Calu3 (cell line): ENCODE measurements around the gene BDKRB2. TPM values are rescaled to one million over a fixed set of nuclear protein-coding genes. Genes with fewer than 3 reads are reported as not detected.
"Not testable (repeated sequence)": the region's sequence is repeated elsewhere in the genome, so short reads cannot be mapped to it uniquely, and the experiment has no call there.

ENCODE experiments used
- BruUV-seq: library from RNA; stranded (reverse); fragments of 400-500 nt; replicated peaks from 2 replicates; lab custom pipeline; 2021; lab: Mats Ljungman, UMichigan
- CTCF ChIA-PET: fragments of 300-600 bp; sonication (Branson Sonifier 250); formaldehyde crosslinking; loops from one replicate; lab custom pipeline; 2022; ENCODE audit warnings: antibody characterized with exemption; lab: Charles Lee
- DNase-seq: peaks from one replicate; pipeline ENCODE4 v3.0.0; 2022
- H3K27ac Mint-ChIP-seq: one replicate; pipeline ENCODE4 v1.8.0; 2022; ENCODE audit warnings: mixed read lengths; ENCODE audit not compliant: unreplicated experiment
- H3K27me3 Mint-ChIP-seq: one replicate; pipeline ENCODE4 v1.8.0; 2022; ENCODE audit warnings: mixed read lengths; ENCODE audit not compliant: unreplicated experiment
- H3K36me3 Mint-ChIP-seq: one replicate; pipeline ENCODE4 v1.8.0; 2022; ENCODE audit warnings: mild to moderate bottlenecking, moderate library complexity, mixed read lengths; ENCODE audit not compliant: insufficient read depth, unreplicated experiment
- H3K4me1 Mint-ChIP-seq: one replicate; pipeline ENCODE4 v1.8.0; 2022; ENCODE audit warnings: mild to moderate bottlenecking, low read depth, mixed read lengths; ENCODE audit not compliant: unreplicated experiment
- H3K4me3 Mint-ChIP-seq: one replicate; pipeline ENCODE4 v1.8.0; 2022; ENCODE audit warnings: mild to moderate bottlenecking, low read depth, moderate library complexity, mixed read lengths; ENCODE audit not compliant: unreplicated experiment
- H3K9me3 Mint-ChIP-seq: one replicate; pipeline ENCODE4 v1.8.0; 2022; ENCODE audit warnings: low read depth, mixed read lengths; ENCODE audit not compliant: unreplicated experiment
- intact Hi-C: fragments of 100-400 bp; cut with micrococcal nuclease; formaldehyde crosslinking; loops from one replicate; pipeline ENCODE4 v1.10.0; 2022; ENCODE audit not compliant: unreplicated experiment
- total RNA-seq: library from RNA; stranded (reverse); gene quantifications from 2 replicates; pipeline ENCODE4 v1.2.3, GENCODE V29; 2022
- TF ChIP-seq, protein P1 (sequence below): fragments of 200-600 bp; IDR thresholded peaks from one replicate; pipeline ENCODE4 v1.8.0; 2022; ENCODE audit warnings: antibody characterized with exemption; ENCODE audit not compliant: unreplicated experiment

The BDKRB2 gene
- total RNA-seq, 1 experiment from 2014 or later = 0.28 TPM

GRCh38 chr14:96242126-96242525 is 37.5 kb downstream of the BDKRB2 start:
- TF ChIP-seq, protein P1, sequence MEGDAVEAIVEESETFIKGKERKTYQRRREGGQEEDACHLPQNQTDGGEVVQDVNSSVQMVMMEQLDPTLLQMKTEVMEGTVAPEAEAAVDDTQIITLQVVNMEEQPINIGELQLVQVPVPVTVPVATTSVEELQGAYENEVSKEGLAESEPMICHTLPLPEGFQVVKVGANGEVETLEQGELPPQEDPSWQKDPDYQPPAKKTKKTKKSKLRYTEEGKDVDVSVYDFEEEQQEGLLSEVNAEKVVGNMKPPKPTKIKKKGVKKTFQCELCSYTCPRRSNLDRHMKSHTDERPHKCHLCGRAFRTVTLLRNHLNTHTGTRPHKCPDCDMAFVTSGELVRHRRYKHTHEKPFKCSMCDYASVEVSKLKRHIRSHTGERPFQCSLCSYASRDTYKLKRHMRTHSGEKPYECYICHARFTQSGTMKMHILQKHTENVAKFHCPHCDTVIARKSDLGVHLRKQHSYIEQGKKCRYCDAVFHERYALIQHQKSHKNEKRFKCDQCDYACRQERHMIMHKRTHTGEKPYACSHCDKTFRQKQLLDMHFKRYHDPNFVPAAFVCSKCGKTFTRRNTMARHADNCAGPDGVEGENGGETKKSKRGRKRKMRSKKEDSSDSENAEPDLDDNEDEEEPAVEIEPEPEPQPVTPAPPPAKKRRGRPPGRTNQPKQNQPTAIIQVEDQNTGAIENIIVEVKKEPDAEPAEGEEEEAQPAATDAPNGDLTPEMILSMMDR = no peak
- Mint-ChIP-seq H3K27ac (no peak overlapping the region), H3K27me3 (peaks cover 7% of the 10 kb centered on the region), H3K9me3 (peaks cover 3% of the 10 kb centered on the region), H3K36me3 (peaks cover 5% of the 10 kb centered on the region), H3K4me1 (no peaks in the 10 kb centered on the region), H3K4me3 (no peak overlapping the region)
- CTCF ChIA-PET = no interaction called here
- no TSS peak for BruUV-seq
- intact Hi-C loops = no loop called here
- no peak for DNase-seq

DNA sequence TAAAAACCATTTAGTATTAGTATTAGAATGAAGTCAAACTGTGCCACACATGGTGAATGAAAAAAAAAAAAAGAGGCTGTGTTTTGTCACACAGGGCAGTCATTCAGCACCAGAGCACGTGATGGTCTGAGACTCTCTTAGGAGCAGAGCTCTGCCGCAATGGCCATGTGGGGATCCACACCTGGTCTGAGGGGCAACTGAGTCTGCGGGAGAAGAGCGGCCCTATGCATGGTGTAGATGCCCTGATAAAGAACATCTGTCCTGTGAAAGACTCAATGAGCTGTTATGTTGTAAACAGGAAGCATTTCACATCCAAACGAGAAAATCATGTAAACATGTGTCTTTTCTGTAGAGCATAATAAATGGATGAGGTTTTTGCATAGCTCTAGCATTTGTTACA is 39.1 kb downstream of the BDKRB2 start:
- Mint-ChIP-seq H3K4me1 (no peaks in the 10 kb centered on the region), H3K27ac (no peak overlapping the region), H3K36me3 (peaks cover 5% of the 10 kb centered on the region), H3K4me3 (no peak overlapping the region), H3K27me3 (peaks cover 14% of the 10 kb centered on the region), H3K9me3 (peaks cover 3% of the 10 kb centered on the region)
- no peak for DNase-seq
- BruUV-seq = no TSS peak
- TF ChIP-seq, protein P1 = no peak
- CTCF ChIA-PET = no interaction called here
- intact Hi-C loops = no loop called here

DNA sequence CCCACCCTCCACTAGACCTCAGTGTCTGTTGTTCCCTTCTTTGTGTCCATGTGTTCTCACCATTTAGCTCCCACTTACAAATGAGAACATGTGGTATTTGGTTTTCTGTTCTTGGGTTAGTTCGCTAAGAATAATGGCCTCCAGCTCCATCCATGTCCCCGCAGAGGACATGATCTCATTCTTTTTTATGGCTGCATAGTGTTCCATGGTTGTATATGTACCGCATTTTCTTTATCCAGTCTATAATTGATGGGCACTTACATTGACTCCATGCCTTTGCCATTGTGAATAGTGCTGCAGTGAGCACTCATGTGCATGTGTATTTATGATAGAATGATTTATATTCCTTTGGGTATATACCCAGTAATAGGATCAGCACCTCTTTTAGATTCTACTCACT is 40.4 kb downstream of the BDKRB2 start:
- H3K9me3 Mint-ChIP-seq, BruUV-seq, DNase-seq, H3K27ac Mint-ChIP-seq, H3K4me1 Mint-ChIP-seq, CTCF ChIA-PET, H3K4me3 Mint-ChIP-seq, H3K36me3 Mint-ChIP-seq, intact Hi-C loops: not testable (repeated sequence)
- H3K27me3 Mint-ChIP-seq = peaks cover 14% of the 10 kb centered on the region

DNA sequence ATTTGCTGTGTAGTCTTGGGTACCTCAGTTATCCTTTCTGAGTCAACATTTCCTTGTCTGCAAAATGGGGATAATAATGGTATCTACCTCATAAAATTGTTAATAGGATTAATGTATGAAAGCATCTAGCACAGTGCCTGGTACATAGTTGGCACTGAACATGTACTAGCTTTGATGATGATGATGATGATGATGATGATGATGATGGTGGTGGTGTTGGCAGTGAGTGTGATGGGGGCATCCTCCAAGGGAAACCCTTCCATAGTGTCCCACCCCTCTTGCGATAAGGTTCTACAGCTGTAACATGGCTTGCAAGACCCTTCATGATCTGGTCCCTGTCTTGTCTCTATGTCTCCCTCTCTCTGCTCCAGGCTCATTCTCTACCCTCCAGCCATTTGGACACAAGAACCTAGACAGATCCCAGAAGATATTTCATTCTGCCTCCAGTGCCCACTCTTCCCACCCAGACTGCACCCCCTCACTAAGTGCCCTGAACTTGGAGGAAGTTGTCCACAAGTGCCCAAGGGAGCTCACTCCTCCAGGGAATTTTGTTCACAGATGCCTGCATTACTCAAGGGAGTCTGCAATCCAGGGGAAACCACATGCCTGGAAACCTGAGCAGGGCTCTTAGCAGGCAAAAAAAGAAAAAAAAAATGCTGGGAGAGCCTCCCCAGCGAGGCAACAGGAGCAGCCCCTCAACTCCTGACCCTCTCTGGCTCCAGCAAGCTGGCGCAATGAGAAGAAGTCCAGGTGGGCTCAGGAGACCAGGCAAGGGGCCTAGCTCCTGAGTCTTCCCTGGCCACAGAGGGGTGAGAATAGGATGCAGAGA is 41.3 kb downstream of the BDKRB2 start:
- H3K9me3 Mint-ChIP-seq = peaks cover 3% of the 10 kb centered on the region
- H3K27me3 Mint-ChIP-seq = peaks cover 14% of the 10 kb centered on the region
- no peak overlapping the region for H3K27ac Mint-ChIP-seq
- intact Hi-C loops = no loop called here
- BruUV-seq = no TSS peak
- DNase-seq = no peak
- TF ChIP-seq, protein P1 = no peak
- no peak overlapping the region for H3K4me3 Mint-ChIP-seq
- peaks cover 5% of the 10 kb centered on the region for H3K36me3 Mint-ChIP-seq
- no peaks in the 10 kb centered on the region for H3K4me1 Mint-ChIP-seq
- CTCF ChIA-PET = no interaction called here

GRCh38 chr14:96246539-96246847 is 41.9 kb downstream of the BDKRB2 start:
- Mint-ChIP-seq H3K36me3 (peaks cover 5% of the 10 kb centered on the region), H3K4me1 (no peaks in the 10 kb centered on the region), H3K4me3 (no peak overlapping the region), H3K27me3 (peaks cover 20% of the 10 kb centered on the region), H3K9me3 (peaks cover 3% of the 10 kb centered on the region), H3K27ac (no peak overlapping the region)
- DNase-seq = no peak
- BruUV-seq = no TSS peak
- intact Hi-C loops = no loop called here
- CTCF ChIA-PET = no interaction called here
- TF ChIP-seq, protein P1 = no peak
